ENCODE measurements around the gene SMG1. TPM values are rescaled to one million over a fixed set of nuclear protein-coding genes. Genes with fewer than 3 reads are reported as not detected.

Gene SMG1
- total RNA-seq, 1 donor from 2014 or later = 67.1 TPM

DNA sequence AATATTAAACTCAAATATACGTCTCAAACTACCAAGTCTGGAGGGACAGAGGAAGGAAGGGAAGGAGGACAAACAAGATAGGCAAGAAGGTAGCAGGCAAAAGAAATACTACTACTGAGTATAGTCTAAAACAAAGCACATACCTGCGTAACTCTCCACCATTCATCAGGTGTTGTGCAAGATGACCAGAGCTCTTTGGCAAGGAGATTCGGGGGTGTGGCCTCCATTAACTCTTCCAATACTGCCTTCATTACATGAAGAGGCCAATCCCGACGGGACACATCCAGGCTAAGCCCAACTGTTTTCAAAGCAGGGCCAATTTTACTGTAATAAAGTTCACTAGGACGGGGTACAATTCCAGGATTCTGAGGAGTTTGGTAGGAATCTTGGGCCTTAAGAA, 86.7 kb downstream of the SMG1 start:
- Histone ChIP-seq H3K36me3 (ENCODE audit: control insufficient read depth, insufficient read depth, low read length) (peaks cover 25% of the 10 kb centered on the region), H3K4me3 (ENCODE audit: low read depth, low read length) (no peak overlapping the region), H3K27me3 (ENCODE audit: control insufficient read depth, insufficient read depth, low read length) (no peaks in the 10 kb centered on the region)
- FAIRE-seq (no peak), DNase-seq (ENCODE audit: low read depth) (peak; percentile 86)
- no peak for TF ChIP-seq CTCF (IDR thresholded peaks at IDR 0.05; ENCODE audit: insufficient read depth, low read length, severe bottlenecking)

- H3K36me3 ChIP-seq (ENCODE audit: control insufficient read depth, insufficient read depth, low read length) = peaks cover 35% of the 10 kb centered on the region
These were observed 89.5 kb downstream of the SMG1 start for GRCh38 chr16:18836702-18837101.

DNA sequence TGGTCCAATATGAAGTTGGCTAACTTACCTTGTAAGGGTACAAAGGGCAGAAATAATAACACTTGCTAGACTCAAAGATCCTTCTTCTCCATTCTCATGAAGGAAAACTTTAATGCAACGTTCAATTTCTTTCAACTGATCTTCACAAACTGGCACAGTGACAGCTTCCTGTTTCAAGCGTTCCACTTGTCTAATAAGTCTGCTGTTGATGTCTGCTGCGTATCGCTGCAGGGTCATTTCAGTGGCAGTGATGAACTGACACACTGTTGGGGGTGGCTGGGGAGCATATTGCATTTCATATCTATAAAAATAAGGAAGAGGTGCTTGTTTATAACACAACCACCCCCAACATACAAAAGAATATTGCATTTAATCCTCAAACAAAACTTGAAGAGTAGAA, 91.3 kb downstream of the SMG1 start:
- H3K27me3 ChIP-seq (ENCODE audit: control insufficient read depth, insufficient read depth, low read length) = no peaks in the 10 kb centered on the region
- no peak overlapping the region for H3K4me3 ChIP-seq (ENCODE audit: low read depth, low read length)
- FAIRE-seq (no peak), DNase-seq (ENCODE audit: low read depth) (no peak)
- TF ChIP-seq CTCF (IDR thresholded peaks at IDR 0.05; ENCODE audit: insufficient read depth, low read length, severe bottlenecking) = no peak
- peaks cover 35% of the 10 kb centered on the region for H3K36me3 ChIP-seq (ENCODE audit: control insufficient read depth, insufficient read depth, low read length)

More at GRCh38 chr16:18836702-18837101, 89.5 kb downstream of the SMG1 start:
- DNase-seq (ENCODE audit: low read depth) (no peak), FAIRE-seq (no peak)
- Histone ChIP-seq H3K27me3 (ENCODE audit: control insufficient read depth, insufficient read depth, low read length) (no peaks in the 10 kb centered on the region), H3K4me3 (ENCODE audit: low read depth, low read length) (no peak overlapping the region)
- TF ChIP-seq CTCF (IDR thresholded peaks at IDR 0.05; ENCODE audit: insufficient read depth, low read length, severe bottlenecking) = no peak

DNA sequence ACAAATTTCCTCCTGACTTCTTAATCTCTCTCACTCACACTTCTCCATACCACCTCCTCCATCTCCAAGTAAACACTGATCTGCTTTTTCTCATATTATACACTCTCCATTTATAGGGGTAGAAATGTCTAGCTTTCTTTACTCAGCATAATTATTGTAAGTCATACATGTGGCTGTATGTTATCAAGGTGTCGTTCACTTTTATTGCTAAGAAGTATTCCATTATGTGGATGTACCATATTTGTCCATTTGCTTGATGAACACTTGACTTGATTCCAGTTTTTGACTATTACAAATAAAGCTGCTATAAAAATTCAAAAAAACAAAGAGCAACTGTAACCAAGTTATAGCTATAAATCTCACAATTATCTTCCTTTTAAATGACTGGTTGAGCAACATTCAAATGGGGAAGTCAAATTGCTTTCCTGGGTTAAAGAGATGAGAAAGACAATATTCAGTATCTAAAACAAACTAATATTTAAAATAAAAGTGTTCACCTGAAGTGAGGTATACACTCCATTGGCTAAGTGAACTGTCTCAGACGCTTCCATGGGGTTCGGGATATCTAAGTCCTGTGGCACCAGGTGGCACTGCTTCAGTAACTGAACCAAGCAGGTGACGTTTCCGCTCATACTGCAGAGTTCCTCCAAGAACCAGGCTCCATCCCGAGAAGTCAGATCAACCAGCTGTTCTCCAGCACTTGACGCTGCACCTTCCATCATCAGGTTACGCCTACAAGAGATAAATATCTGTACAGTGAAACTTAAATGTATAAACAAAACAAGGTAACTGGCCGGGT, 92.3 kb downstream of the SMG1 start:
- Histone ChIP-seq H3K4me3 (ENCODE audit: low read depth, low read length) (no peak overlapping the region), H3K36me3 (ENCODE audit: control insufficient read depth, insufficient read depth, low read length) (peaks cover 40% of the 10 kb centered on the region), H3K27me3 (ENCODE audit: control insufficient read depth, insufficient read depth, low read length) (no peaks in the 10 kb centered on the region)
- FAIRE-seq = no peak
- DNase-seq (ENCODE audit: low read depth) = no peak
- TF ChIP-seq CTCF (IDR thresholded peaks at IDR 0.05; ENCODE audit: insufficient read depth, low read length, severe bottlenecking) = no peak

GRCh38 chr16:18832613-18833012, 93.6 kb downstream of the SMG1 start:
- Histone ChIP-seq H3K27me3 (ENCODE audit: control insufficient read depth, insufficient read depth, low read length) (no peaks in the 10 kb centered on the region), H3K36me3 (ENCODE audit: control insufficient read depth, insufficient read depth, low read length) (peaks cover 37% of the 10 kb centered on the region), H3K4me3 (ENCODE audit: low read depth, low read length) (no peak overlapping the region)
- TF ChIP-seq CTCF (IDR thresholded peaks at IDR 0.05; ENCODE audit: insufficient read depth, low read length, severe bottlenecking) = no peak
- FAIRE-seq (no peak), DNase-seq (ENCODE audit: low read depth) (no peak)

DNA sequence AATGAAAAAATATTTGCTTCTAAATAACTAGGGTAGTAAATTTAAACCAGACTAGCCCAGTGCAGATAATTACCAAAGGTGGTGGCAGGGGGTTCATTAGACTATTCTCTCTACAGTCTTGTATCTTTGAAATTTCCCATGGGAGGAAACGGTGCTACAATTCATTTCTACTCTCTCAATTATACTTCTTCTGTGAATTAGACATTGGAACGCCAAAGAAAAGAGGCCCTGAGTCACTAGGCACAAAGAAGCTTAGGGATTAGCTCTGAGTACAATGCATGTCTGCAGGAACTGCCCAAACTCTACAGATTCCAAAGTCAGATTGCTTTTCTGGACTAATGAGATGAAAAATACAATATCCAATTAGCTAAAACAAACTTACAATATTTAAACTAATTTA, 94.2 kb downstream of the SMG1 start:
- H3K4me3 ChIP-seq (ENCODE audit: low read depth, low read length) = no peak overlapping the region
- DNase-seq (ENCODE audit: low read depth) (no peak), FAIRE-seq (no peak)
- TF ChIP-seq CTCF (IDR thresholded peaks at IDR 0.05; ENCODE audit: insufficient read depth, low read length, severe bottlenecking) = no peak
- no peaks in the 10 kb centered on the region for H3K27me3 ChIP-seq (ENCODE audit: control insufficient read depth, insufficient read depth, low read length)
- peaks cover 37% of the 10 kb centered on the region for H3K36me3 ChIP-seq (ENCODE audit: control insufficient read depth, insufficient read depth, low read length)
